Keratinocyte (primary cell): ENCODE measurements around the gene TSFM. TPM values are rescaled to one million over a fixed set of nuclear protein-coding genes. Genes with fewer than 3 reads are reported as not detected.
A peak's percentile ranks its signal among the peaks of the same experiment; 100 is the strongest.

Experiments
- DNase-seq: peaks from one replicate; pipeline ENCODE4 v3.0.0-alpha.2; 2011; ENCODE audit warnings: low read depth, missing footprints, low spot score
- FAIRE-seq: peaks from 2 replicates; lab custom pipeline; 2011; peaks lifted over from hg19 to GRCh38; lab: Jason Lieb, UNC
- H2AFZ ChIP-seq: 2 replicates; pipeline ENCODE4 v1.6.0; 2012; ENCODE audit warnings: low read length, control low read depth, inconsistent platforms; ENCODE audit not compliant: control insufficient read depth
- H3K27ac ChIP-seq: 2 replicates; pipeline ENCODE4 v1.5.1; 2011; ENCODE audit warnings: low read length; ENCODE audit not compliant: control insufficient read depth, insufficient read depth
- H3K27me3 ChIP-seq: 3 replicates; pipeline ENCODE4 v1.6.0; 2011; ENCODE audit warnings: low read length; ENCODE audit not compliant: control insufficient read depth, insufficient read depth; ENCODE audit errors: extremely low read depth
- H3K36me3 ChIP-seq, 2 experiments: 2 replicates in 1 of 2; 3 replicates in 1 of 2; pipeline ENCODE4 v1.5.1; 2011; ENCODE audit warnings: low read length in 2 of 2, mild to moderate bottlenecking in 1 of 2; ENCODE audit not compliant: control insufficient read depth in 2 of 2, insufficient read depth in 2 of 2; ENCODE audit errors: extremely low read depth in 1 of 2
- H3K4me1 ChIP-seq: 3 replicates; pipeline ENCODE4 v1.5.1; 2011; ENCODE audit warnings: low read length; ENCODE audit not compliant: control insufficient read depth, insufficient read depth; ENCODE audit errors: extremely low read depth
- H3K4me2 ChIP-seq: 3 replicates; pipeline ENCODE4 v1.6.0; 2011; ENCODE audit warnings: low read depth, low read length; ENCODE audit not compliant: control insufficient read depth, insufficient read depth; ENCODE audit errors: extremely low read depth
- H3K4me3 ChIP-seq, 3 experiments: fragments of 200-600 bp in 1 of 3; sonication (generic) in 1 of 3; 2 replicates in 2 of 3; 3 replicates in 1 of 3; pipeline ENCODE4 v1.5.1; 2011 to 2016; ENCODE audit warnings: low read length in 3 of 3, mild to moderate bottlenecking in 3 of 3, control low read depth in 2 of 3, inconsistent platforms in 1 of 3, low read depth in 1 of 3, mixed read lengths in 1 of 3, mixed run types in 1 of 3, moderate library complexity in 1 of 3; ENCODE audit not compliant: control insufficient read depth in 2 of 3, insufficient read depth in 2 of 3; ENCODE audit errors: extremely low read depth in 1 of 3
- H3K79me2 ChIP-seq: 2 replicates; pipeline ENCODE4 v1.6.0; 2012; ENCODE audit warnings: low read length; ENCODE audit not compliant: control insufficient read depth, insufficient read depth
- H3K9ac ChIP-seq: 3 replicates; pipeline ENCODE4 v1.6.0; 2011; ENCODE audit warnings: low read length; ENCODE audit not compliant: control insufficient read depth, insufficient read depth; ENCODE audit errors: extremely low read depth
- H3K9me1 ChIP-seq: 3 replicates; pipeline ENCODE4 v1.6.0; 2011; ENCODE audit warnings: low read length; ENCODE audit not compliant: control insufficient read depth, insufficient read depth; ENCODE audit errors: extremely low read depth
- H3K9me3 ChIP-seq: 2 replicates; pipeline ENCODE4 v1.5.1; 2012; ENCODE audit warnings: low read depth, low read length; ENCODE audit not compliant: control insufficient read depth
- H4K20me1 ChIP-seq: 3 replicates; pipeline ENCODE4 v1.6.0; 2011; ENCODE audit warnings: low read length; ENCODE audit not compliant: control insufficient read depth, insufficient read depth; ENCODE audit errors: extremely low read depth
- EZH2 ChIP-seq: IDR thresholded peaks from one replicate; pipeline ENCODE4 v1.6.1; 2012; ENCODE audit warnings: inconsistent platforms, mild to moderate bottlenecking, low read length, moderate library complexity
- dilution Hi-C: fragments of 300-500 bp; cut with MboI; formaldehyde crosslinking; loops from one replicate; pipeline ENCODE4 v1.7.0; 2020; ENCODE audit warnings: low sequenced_read_pairs; ENCODE audit not compliant: extremely low pct_ligation_motif_present
- polyA plus RNA-seq, 5 experiments: library from polyadenylated mRNA; depleted of rRNA in 3 of 5; stranded (reverse) in 3 of 5; stranded (forward) in 1 of 5; unstranded in 1 of 5; fragments of >200 nt; gene quantifications; 1 replicate in 1 of 5; 2 replicates in 3 of 5; 3 replicates in 1 of 5; pipeline versions ENCODE4 v1.2.1 to v1.2.3, GENCODE V29; 2011 to 2012; ENCODE audit warnings: missing spikeins in 2 of 5, low read depth in 1 of 5, low replicate concordance in 1 of 5
- TF ChIP-seq, protein P1 (sequence below), 3 experiments: IDR thresholded peaks in 1 of 3; conservative IDR thresholded peaks in 1 of 3; optimal IDR thresholded peaks in 1 of 3; 2 replicates in 2 of 3; 3 replicates in 1 of 3; pipeline versions ENCODE3 to v1.5.1; 2011; ENCODE audit warnings: low read length in 3 of 3, mild to moderate bottlenecking in 3 of 3, moderate library complexity in 2 of 3, control low read depth in 1 of 3, inconsistent platforms in 1 of 3; ENCODE audit not compliant: insufficient read depth in 2 of 3; ENCODE audit errors: extremely low read depth in 1 of 3

TSFM gene
- polyA plus RNA-seq, 1 donor (not counting 4 experiments of a cell fraction or from before 2014, with no cell fraction given), result 30.5 TPM

DNA sequence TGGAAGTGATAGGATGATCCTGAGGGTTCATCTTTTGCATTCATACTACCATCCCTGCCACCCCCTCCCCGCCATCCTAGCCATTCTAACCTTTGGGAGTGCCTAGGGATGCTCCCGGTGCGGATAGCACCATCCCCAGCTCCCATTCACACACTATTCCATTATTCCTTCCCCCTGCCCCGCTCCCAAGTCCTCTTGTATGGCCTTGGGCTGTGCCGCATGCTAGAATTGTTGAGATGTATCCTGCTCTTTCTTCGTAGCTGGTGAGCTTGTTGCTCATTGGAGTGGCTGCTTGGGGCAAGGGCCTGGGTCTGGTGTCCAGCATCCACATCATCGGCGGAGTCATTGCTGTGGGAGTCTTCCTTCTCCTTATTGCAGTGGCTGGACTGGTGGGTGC, 37.1 kb upstream of the TSFM start:
- Histone ChIP-seq H3K4me1 (peaks cover 16% of the 10 kb centered on the region), H2AFZ (peak overlapping the region; percentile 31), H3K9me3 (no peaks in the 10 kb centered on the region), H3K9me1 (no peaks in the 10 kb centered on the region), H3K9ac (peak overlapping the region; percentile 99), H3K36me3 (peaks cover 11 to 16% of the 10 kb centered on the region in 2 experiments), H3K79me2 (peaks cover 18% of the 10 kb centered on the region), H3K27me3 (peaks cover 5% of the 10 kb centered on the region), H3K4me2 (peak overlapping the region; percentile 94), H4K20me1 (no peaks in the 10 kb centered on the region), H3K27ac (peak overlapping the region; percentile 98), H3K4me3 (peak overlapping the region; percentile 81 to 99 (median 97))
- TF ChIP-seq, protein P1, sequence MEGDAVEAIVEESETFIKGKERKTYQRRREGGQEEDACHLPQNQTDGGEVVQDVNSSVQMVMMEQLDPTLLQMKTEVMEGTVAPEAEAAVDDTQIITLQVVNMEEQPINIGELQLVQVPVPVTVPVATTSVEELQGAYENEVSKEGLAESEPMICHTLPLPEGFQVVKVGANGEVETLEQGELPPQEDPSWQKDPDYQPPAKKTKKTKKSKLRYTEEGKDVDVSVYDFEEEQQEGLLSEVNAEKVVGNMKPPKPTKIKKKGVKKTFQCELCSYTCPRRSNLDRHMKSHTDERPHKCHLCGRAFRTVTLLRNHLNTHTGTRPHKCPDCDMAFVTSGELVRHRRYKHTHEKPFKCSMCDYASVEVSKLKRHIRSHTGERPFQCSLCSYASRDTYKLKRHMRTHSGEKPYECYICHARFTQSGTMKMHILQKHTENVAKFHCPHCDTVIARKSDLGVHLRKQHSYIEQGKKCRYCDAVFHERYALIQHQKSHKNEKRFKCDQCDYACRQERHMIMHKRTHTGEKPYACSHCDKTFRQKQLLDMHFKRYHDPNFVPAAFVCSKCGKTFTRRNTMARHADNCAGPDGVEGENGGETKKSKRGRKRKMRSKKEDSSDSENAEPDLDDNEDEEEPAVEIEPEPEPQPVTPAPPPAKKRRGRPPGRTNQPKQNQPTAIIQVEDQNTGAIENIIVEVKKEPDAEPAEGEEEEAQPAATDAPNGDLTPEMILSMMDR (optimal IDR thresholded peaks at IDR 0.05 in 1 of 3, IDR thresholded peaks at IDR 0.05 in 1 of 3, conservative IDR thresholded peaks at IDR 0.05 in 1 of 3; ENCODE audit: extremely low read depth in 1 of 3, insufficient read depth in 2 of 3, low read length in 3 of 3), result no peak
- TF ChIP-seq EZH2, result no peak
- FAIRE-seq, result no peak
- no peak for DNase-seq
- dilution Hi-C loops, result loop anchor here (25.0 kb wide), 1 partner anchor 158 kb away; the partner anchor contains the start of gene PIP4K2C

DNA sequence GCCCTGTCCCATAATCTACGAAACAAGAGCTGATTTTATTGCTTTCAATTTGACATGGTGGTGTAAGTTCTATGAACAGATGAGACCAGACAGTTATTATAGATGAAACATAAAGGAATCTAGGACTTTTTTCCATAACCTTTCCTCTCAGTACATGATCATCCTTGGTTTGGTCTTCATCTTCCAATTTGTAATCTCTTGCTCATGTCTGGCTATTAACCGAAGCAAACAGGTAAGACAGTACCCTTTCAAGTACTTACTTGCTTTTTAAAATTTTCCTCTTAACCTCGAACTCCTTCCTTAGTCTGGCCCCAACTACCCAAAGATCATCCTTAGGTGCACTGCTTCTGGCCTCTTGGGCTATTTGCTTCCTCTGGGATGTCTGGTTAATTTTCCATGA, 36.6 kb upstream of the TSFM start:
- peak overlapping the region; percentile 98 for H3K27ac ChIP-seq

More for the DNA sequence above, 36.6 kb upstream of the TSFM start:
- DNase-seq (no peak), FAIRE-seq (no peak)
- no peak overlapping the region for H3K9ac ChIP-seq
- H3K27me3 ChIP-seq, result peaks cover under 1% of the 10 kb centered on the region
- H3K36me3 ChIP-seq, result peaks cover 11 to 22% of the 10 kb centered on the region in 2 experiments
- H3K4me2 ChIP-seq, result peak overlapping the region; percentile 94
- no peaks in the 10 kb centered on the region for H3K9me3 ChIP-seq
- H3K9me1 ChIP-seq, result no peaks in the 10 kb centered on the region
- H4K20me1 ChIP-seq, result no peaks in the 10 kb centered on the region
- H3K4me3 ChIP-seq, result peak overlapping the region; percentile 81 to 99 (median 97)
- dilution Hi-C loops, result loop anchor here (25.0 kb wide), 1 partner anchor 159 kb away; the partner anchor contains the start of gene PIP4K2C
- H2AFZ ChIP-seq, result no peak overlapping the region
- H3K79me2 ChIP-seq, result peaks cover 23% of the 10 kb centered on the region
- peaks cover 21% of the 10 kb centered on the region for H3K4me1 ChIP-seq
- TF ChIP-seq, protein P1 (optimal IDR thresholded peaks at IDR 0.05 in 1 of 3, IDR thresholded peaks at IDR 0.05 in 1 of 3, conservative IDR thresholded peaks at IDR 0.05 in 1 of 3; ENCODE audit: extremely low read depth in 1 of 3, insufficient read depth in 2 of 3, low read length in 3 of 3), result no peak
- TF ChIP-seq EZH2, result no peak
